ENCODE data around the gene PIKFYVE.

DNA sequence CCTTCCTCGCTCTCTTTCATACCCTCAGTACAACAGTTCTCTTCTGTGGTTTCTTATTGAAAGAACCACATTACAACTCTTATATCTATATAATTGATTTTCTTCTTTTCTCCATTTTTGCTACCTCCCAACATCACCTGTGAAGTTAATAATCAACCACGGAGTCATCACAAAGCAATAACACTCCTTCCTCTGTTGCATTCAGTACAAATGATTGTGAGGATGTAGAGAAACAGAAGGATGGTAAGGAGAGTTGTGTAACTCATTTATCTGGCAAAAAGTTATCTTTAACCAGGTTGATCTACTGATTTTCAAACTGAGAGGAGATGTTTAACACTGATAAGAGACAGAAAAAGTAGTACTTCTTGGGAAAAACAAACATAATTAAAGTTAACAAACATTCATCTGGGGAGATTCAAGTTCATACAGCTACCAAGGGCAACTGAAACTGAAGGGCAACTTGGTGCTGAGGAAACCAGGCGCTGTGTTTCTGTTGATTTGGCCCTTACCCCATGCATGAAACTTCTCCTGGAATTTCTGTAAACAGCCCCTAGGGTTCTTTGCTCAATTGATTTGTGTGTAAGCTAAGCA lies 25.3 kb upstream of the PIKFYVE start:
- TF ChIP-seq EZH2phosphoT487 (conservative IDR thresholded peaks at IDR 0.05; ENCODE audit: low read length) = no peak
- TF ChIP-seq, protein P1, sequence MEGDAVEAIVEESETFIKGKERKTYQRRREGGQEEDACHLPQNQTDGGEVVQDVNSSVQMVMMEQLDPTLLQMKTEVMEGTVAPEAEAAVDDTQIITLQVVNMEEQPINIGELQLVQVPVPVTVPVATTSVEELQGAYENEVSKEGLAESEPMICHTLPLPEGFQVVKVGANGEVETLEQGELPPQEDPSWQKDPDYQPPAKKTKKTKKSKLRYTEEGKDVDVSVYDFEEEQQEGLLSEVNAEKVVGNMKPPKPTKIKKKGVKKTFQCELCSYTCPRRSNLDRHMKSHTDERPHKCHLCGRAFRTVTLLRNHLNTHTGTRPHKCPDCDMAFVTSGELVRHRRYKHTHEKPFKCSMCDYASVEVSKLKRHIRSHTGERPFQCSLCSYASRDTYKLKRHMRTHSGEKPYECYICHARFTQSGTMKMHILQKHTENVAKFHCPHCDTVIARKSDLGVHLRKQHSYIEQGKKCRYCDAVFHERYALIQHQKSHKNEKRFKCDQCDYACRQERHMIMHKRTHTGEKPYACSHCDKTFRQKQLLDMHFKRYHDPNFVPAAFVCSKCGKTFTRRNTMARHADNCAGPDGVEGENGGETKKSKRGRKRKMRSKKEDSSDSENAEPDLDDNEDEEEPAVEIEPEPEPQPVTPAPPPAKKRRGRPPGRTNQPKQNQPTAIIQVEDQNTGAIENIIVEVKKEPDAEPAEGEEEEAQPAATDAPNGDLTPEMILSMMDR (IDR thresholded peaks at IDR 0.05; ENCODE audit: insufficient read depth, low read length, poor library complexity, severe bottlenecking) = no peak
